ENCODE data around the gene LMAN1L. TPM values are rescaled to one million over a fixed set of nuclear protein-coding genes. Genes with fewer than 3 reads are reported as not detected.
A peak's percentile ranks its signal among the peaks of the same experiment; 100 is the strongest.

Gene LMAN1L
- total RNA-seq, 2 donors from 2014 or later = not detected

- peaks cover 44% of the 10 kb centered on the region for H3K4me1 ChIP-seq
- ATAC-seq = peak; percentile 42
- intact Hi-C loops (cut with DNase I) = no loop called here
Measured at GRCh38 chr15:74782259-74783071, 30.2 kb upstream of the LMAN1L start.

GRCh38 chr15:74783072-74783807 is 29.4 kb upstream of the LMAN1L start:
- H3K36me3 ChIP-seq (replicated peaks in 1 of 2; ENCODE audit: insufficient read depth in 1 of 2, low read depth in 2 of 2) = no peaks in the 10 kb centered on the region
- H3K27me3 ChIP-seq = no peaks in the 10 kb centered on the region
- DNase-seq (peak in 1 of 4 donors; percentile 27), ATAC-seq (no peak)
- intact Hi-C loops (cut with DNase I) = no loop called here
- H3K4me1 ChIP-seq = peaks cover 44% of the 10 kb centered on the region
- TF ChIP-seq POLR2A (IDR thresholded peaks at IDR 0.05) (no peak), CTCF (IDR thresholded peaks at IDR 0.05) (no peak)
- no peaks in the 10 kb centered on the region for H3K9me3 ChIP-seq
- WGBS, 2 donors = 14 to 25% methylated on average over 4 to 13 of the region's 13 CpGs
- peak overlapping the region; percentile 65 to 80 for H3K4me3 ChIP-seq
- H3K27ac ChIP-seq = peak overlapping the region in 3 of 4 donors; percentile 48 to 79 (median 67)

More at GRCh38 chr15:74782259-74783071, 30.2 kb upstream of the LMAN1L start:
- Histone ChIP-seq H3K4me3 (peak overlapping the region; percentile 65 to 80), H3K27me3 (no peaks in the 10 kb centered on the region), H3K9me3 (no peaks in the 10 kb centered on the region), H3K27ac (peak overlapping the region; percentile 48 to 79 (median 66)), H3K36me3 (replicated peaks in 1 of 2; ENCODE audit: insufficient read depth in 1 of 2, low read depth in 2 of 2) (no peaks in the 10 kb centered on the region)
- no peak for TF ChIP-seq CTCF (IDR thresholded peaks at IDR 0.05)
- no peak for TF ChIP-seq POLR2A (IDR thresholded peaks at IDR 0.05)
- whole genome bisulfite sequencing, 2 donors = 0% methylated on average over 30 to 31 of the region's 72 CpGs
- DNase-seq = peak in 1 of 4 donors; percentile 49

GRCh38 chr15:74783808-74784175 is 28.8 kb upstream of the LMAN1L start:
- no peaks in the 10 kb centered on the region for H3K27me3 ChIP-seq
- no peak overlapping the region for H3K4me3 ChIP-seq
- ATAC-seq (no peak), DNase-seq (no peak)
- intact Hi-C loops (cut with DNase I) = no loop called here
- H3K9me3 ChIP-seq = no peaks in the 10 kb centered on the region
- H3K27ac ChIP-seq = peak overlapping the region in 2 of 4 donors; percentile 67 to 79
- WGBS, 2 donors = 32 to 52% methylated on average over 2 to 3 of the region's 3 CpGs
- TF ChIP-seq CTCF (IDR thresholded peaks at IDR 0.05) (no peak), POLR2A (IDR thresholded peaks at IDR 0.05) (no peak)
- no peaks in the 10 kb centered on the region for H3K36me3 ChIP-seq (replicated peaks in 1 of 2; ENCODE audit: insufficient read depth in 1 of 2, low read depth in 2 of 2)
- peaks cover 44% of the 10 kb centered on the region for H3K4me1 ChIP-seq

- Histone ChIP-seq H3K36me3 (replicated peaks in 1 of 2; ENCODE audit: insufficient read depth in 1 of 2, low read depth in 2 of 2) (no peaks in the 10 kb centered on the region), H3K9me3 (no peaks in the 10 kb centered on the region), H3K27me3 (no peaks in the 10 kb centered on the region), H3K4me1 (peaks cover 50% of the 10 kb centered on the region), H3K4me3 (no peak overlapping the region), H3K27ac (no peak overlapping the region)
- intact Hi-C loops (cut with DNase I) = no loop called here
- no peak for DNase-seq
- no peak for ATAC-seq
- 72 to 81% methylated on average over 6 to 8 of the region's 8 CpGs for WGBS, 2 donors
- TF ChIP-seq CTCF (IDR thresholded peaks at IDR 0.05) (no peak), POLR2A (IDR thresholded peaks at IDR 0.05) (no peak)
Measured at GRCh38 chr15:74784426-74785193, 28.0 kb upstream of the LMAN1L start.
